Uterus (tissue), 2 donors: ENCODE results near the gene SP2.

Source experiments
- POLR2A ChIP-seq, 2 donors: fragments of 450-650 bp; IDR thresholded peaks; one replicate each; pipeline ENCODE4 v1.6.1; 2016; ENCODE audit warnings: antibody characterized with exemption in 2 of 2, mild to moderate bottlenecking in 1 of 2, moderate library complexity in 1 of 2
- TF ChIP-seq, protein P1 (sequence below), 4 experiments: fragments of 200-600 bp in 2 of 4; fragments of 450-650 bp in 2 of 4; sonication (generic) in 2 of 4; IDR thresholded peaks; one replicate each; pipeline ENCODE4 v1.5.1; 2016 to 2019; ENCODE audit warnings: antibody characterized with exemption in 4 of 4, mild to moderate bottlenecking in 2 of 4, moderate library complexity in 1 of 4

DNA sequence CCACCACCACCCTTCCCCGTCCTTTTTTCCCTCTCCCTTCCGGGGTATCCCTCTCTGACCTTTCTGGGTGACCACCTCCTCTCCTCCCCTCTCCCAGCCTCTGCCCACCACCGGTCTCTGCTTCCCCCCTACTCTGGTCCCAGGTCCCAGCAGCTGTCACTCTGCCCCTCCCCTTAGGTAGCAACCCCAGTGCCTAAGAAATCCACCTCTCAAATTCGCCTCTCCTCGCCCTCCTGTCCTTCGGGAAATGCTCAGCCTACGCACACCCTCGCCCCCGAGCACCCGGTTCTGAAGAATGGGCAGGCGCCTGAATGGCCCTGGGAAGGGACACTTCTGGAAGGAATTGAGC lies 44.3 kb upstream of the SP2 start:
- TF ChIP-seq, protein P1, sequence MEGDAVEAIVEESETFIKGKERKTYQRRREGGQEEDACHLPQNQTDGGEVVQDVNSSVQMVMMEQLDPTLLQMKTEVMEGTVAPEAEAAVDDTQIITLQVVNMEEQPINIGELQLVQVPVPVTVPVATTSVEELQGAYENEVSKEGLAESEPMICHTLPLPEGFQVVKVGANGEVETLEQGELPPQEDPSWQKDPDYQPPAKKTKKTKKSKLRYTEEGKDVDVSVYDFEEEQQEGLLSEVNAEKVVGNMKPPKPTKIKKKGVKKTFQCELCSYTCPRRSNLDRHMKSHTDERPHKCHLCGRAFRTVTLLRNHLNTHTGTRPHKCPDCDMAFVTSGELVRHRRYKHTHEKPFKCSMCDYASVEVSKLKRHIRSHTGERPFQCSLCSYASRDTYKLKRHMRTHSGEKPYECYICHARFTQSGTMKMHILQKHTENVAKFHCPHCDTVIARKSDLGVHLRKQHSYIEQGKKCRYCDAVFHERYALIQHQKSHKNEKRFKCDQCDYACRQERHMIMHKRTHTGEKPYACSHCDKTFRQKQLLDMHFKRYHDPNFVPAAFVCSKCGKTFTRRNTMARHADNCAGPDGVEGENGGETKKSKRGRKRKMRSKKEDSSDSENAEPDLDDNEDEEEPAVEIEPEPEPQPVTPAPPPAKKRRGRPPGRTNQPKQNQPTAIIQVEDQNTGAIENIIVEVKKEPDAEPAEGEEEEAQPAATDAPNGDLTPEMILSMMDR (IDR thresholded peaks at IDR 0.05) = no peak
- no peak for TF ChIP-seq POLR2A (IDR thresholded peaks at IDR 0.05)
